Measurements from ENCODE around the gene USP40. TPM values are rescaled to one million over a fixed set of nuclear protein-coding genes. Genes with fewer than 3 reads are reported as not detected.

The USP40 gene
- total RNA-seq, 3 donors from 2014 or later (not counting 1 experiment from before 2014, with no cell fraction given) = 17.4 to 20.6 (median 19.4) TPM

- Mint-ChIP-seq H3K9me3 (no peaks in the 10 kb centered on the region), H3K27ac (no peak overlapping the region), H3K4me1 (no peaks in the 10 kb centered on the region), H3K27me3 (ENCODE audit: low read depth in 2 of 2) (no peaks in the 10 kb centered on the region), H3K4me3 (no peak overlapping the region), H3K36me3 (peaks cover 15% of the 10 kb centered on the region)
- no peak for TF ChIP-seq CTCF (IDR thresholded peaks at IDR 0.05)
- H3K4me1 ChIP-seq (ENCODE audit: control insufficient read depth, insufficient read depth, low read length) = no peaks in the 10 kb centered on the region
- no peak overlapping the region for H3K4me3 ChIP-seq (ENCODE audit: low read length)
- DNase-seq (no peak), ATAC-seq (no peak)
- 97% methylated on average over 19 of the region's 19 CpGs for WGBS (ENCODE audit: insufficient coverage)
- H3K9me3 ChIP-seq (ENCODE audit: control insufficient read depth, insufficient read depth, low read length) = no peaks in the 10 kb centered on the region
- no peaks in the 10 kb centered on the region for H3K27me3 ChIP-seq (ENCODE audit: control insufficient read depth, insufficient read depth, low read length)
- peaks cover 82% of the 10 kb centered on the region for H3K36me3 ChIP-seq (ENCODE audit: control insufficient read depth, insufficient read depth, low read length)
- H3K27ac ChIP-seq (ENCODE audit: low read length) = no peak overlapping the region
- intact Hi-C loops (cut with micrococcal nuclease) = no loop called here
These were observed 102.5 kb downstream of the USP40 start for GRCh38 chr2:233464056-233464455.

GRCh38 chr2:233463586-233463985 lies 103.0 kb downstream of the USP40 start:
- Mint-ChIP-seq H3K36me3 (peaks cover 15% of the 10 kb centered on the region), H3K4me3 (no peak overlapping the region), H3K9me3 (no peaks in the 10 kb centered on the region), H3K27ac (no peak overlapping the region), H3K4me1 (no peaks in the 10 kb centered on the region), H3K27me3 (ENCODE audit: low read depth in 2 of 2) (no peaks in the 10 kb centered on the region)
- no peak for DNase-seq
- peaks cover 82% of the 10 kb centered on the region for H3K36me3 ChIP-seq (ENCODE audit: control insufficient read depth, insufficient read depth, low read length)
- no peaks in the 10 kb centered on the region for H3K27me3 ChIP-seq (ENCODE audit: control insufficient read depth, insufficient read depth, low read length)
- no peaks in the 10 kb centered on the region for H3K9me3 ChIP-seq (ENCODE audit: control insufficient read depth, insufficient read depth, low read length)
- H3K4me1 ChIP-seq (ENCODE audit: control insufficient read depth, insufficient read depth, low read length) = no peaks in the 10 kb centered on the region
- 99% methylated on average over 16 of the region's 16 CpGs for WGBS (ENCODE audit: insufficient coverage)
- TF ChIP-seq CTCF (IDR thresholded peaks at IDR 0.05) = no peak
- H3K4me3 ChIP-seq (ENCODE audit: low read length) = no peak overlapping the region
- intact Hi-C loops (cut with micrococcal nuclease) = no loop called here
- ATAC-seq = no peak
- no peak overlapping the region for H3K27ac ChIP-seq (ENCODE audit: low read length)

GRCh38 chr2:233462826-233463470 lies 103.6 kb downstream of the USP40 start:
- Mint-ChIP-seq H3K4me1 (no peaks in the 10 kb centered on the region), H3K36me3 (peaks cover 15% of the 10 kb centered on the region), H3K27me3 (ENCODE audit: low read depth in 2 of 2) (no peaks in the 10 kb centered on the region), H3K9me3 (no peaks in the 10 kb centered on the region), H3K4me3 (no peak overlapping the region), H3K27ac (no peak overlapping the region)
- no peak for DNase-seq
- H3K27ac ChIP-seq (ENCODE audit: low read length) = no peak overlapping the region
- no peaks in the 10 kb centered on the region for H3K27me3 ChIP-seq (ENCODE audit: control insufficient read depth, insufficient read depth, low read length)
- no peaks in the 10 kb centered on the region for H3K9me3 ChIP-seq (ENCODE audit: control insufficient read depth, insufficient read depth, low read length)
- H3K4me3 ChIP-seq (ENCODE audit: low read length) = no peak overlapping the region
- H3K36me3 ChIP-seq (ENCODE audit: control insufficient read depth, insufficient read depth, low read length) = peaks cover 81% of the 10 kb centered on the region
- ATAC-seq = no peak
- no peak for TF ChIP-seq CTCF (IDR thresholded peaks at IDR 0.05)
- intact Hi-C loops (cut with micrococcal nuclease) = no loop called here
- no peaks in the 10 kb centered on the region for H3K4me1 ChIP-seq (ENCODE audit: control insufficient read depth, insufficient read depth, low read length)
- 93% methylated on average over 21 of the region's 21 CpGs for WGBS (ENCODE audit: insufficient coverage)

Measured in natural killer cell (primary cell).